H4 (cell line): ENCODE measurements around the gene TPSD1. TPM values are rescaled to one million over a fixed set of nuclear protein-coding genes. Genes with fewer than 3 reads are reported as not detected.
"Not testable (repeated sequence)": the region's sequence is repeated elsewhere in the genome, so short reads cannot be mapped to it uniquely, and the experiment has no call there.

ENCODE experiments used
- DNase-seq: peaks from one replicate; pipeline ENCODE4 v3.0.0-alpha.2; 2015; ENCODE audit warnings: low spot score
- total RNA-seq: library from RNA; depleted of rRNA; stranded (reverse); fragments of >200 nt; shearing (Covaris generic); gene quantifications from 2 replicates; pipeline ENCODE4 v1.2.3, GENCODE V29; 2014

TPSD1 gene
- total RNA-seq, 1 experiment from 2014 or later, result not detected

- DNase-seq, result no peak
These were observed 7.0 kb downstream of the TPSD1 start for GRCh38 chr16:1262846-1263221.

- no peak for DNase-seq
These were observed 7.9 kb downstream of the TPSD1 start for GRCh38 chr16:1263591-1264344.

DNA sequence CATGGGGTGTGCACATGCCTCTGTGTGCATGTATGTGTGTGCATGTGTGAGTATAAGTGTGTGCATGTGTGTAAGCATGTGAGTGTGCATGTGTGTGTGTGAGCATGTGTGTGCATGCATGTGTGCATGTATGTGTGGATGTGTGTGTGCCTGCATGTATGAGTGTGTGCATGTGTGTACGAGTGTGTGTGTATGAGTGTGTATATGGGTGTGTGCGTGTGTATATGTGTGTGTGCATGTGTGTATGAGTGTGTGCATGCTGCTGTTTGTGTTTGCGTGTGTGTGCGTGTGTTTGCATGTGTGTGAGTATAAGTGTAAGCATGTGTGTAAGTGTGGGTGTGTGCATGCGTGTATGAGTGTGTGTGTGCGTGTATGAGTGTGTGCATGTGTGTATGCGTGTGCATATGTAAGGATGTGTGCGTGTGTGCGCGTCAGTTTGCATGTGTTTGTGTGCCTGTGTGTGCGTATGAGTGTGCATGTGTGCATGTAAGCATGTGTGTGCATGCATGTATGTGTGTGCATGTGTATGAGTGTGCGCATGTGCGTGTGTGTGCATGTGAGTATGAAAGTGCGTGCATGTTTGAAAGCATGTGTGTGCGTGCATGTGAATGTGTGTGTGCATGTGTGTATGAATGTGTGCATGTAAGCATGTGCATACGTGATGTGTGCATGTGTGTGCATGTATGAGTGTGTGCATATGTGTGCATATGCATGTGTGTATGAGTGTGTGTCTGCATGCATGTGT lies 8.6 kb downstream of the TPSD1 start:
- DNase-seq, result no peak

GRCh38 chr16:1265090-1265630 lies 9.3 kb downstream of the TPSD1 start:
- no peak for DNase-seq

- DNase-seq, result no peak
These were observed 10.0 kb downstream of the TPSD1 start for GRCh38 chr16:1265826-1266225.

DNA sequence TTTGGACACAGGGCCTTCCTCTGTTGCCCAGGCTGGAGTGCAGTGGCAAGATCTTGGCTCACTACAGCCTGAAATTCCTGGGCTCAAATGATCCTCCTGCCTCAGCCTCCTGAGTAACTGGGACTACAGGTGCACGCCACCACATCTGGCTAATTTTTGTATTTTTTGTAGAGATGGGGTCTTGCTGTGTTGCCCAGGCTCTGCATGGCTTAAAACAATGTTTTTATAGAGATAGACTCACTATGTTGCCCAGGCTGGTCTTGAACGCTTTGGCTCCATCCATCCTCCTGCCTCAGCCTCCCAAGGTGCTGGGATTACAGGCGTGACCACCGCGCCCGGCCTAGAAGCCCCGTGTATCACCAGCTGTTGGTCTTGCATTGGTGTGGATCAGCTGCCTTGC lies 13.5 kb downstream of the TPSD1 start:
- DNase-seq, result not testable (repeated sequence)

GRCh38 chr16:1271380-1271723 lies 15.5 kb downstream of the TPSD1 start:
- no peak for DNase-seq

DNA sequence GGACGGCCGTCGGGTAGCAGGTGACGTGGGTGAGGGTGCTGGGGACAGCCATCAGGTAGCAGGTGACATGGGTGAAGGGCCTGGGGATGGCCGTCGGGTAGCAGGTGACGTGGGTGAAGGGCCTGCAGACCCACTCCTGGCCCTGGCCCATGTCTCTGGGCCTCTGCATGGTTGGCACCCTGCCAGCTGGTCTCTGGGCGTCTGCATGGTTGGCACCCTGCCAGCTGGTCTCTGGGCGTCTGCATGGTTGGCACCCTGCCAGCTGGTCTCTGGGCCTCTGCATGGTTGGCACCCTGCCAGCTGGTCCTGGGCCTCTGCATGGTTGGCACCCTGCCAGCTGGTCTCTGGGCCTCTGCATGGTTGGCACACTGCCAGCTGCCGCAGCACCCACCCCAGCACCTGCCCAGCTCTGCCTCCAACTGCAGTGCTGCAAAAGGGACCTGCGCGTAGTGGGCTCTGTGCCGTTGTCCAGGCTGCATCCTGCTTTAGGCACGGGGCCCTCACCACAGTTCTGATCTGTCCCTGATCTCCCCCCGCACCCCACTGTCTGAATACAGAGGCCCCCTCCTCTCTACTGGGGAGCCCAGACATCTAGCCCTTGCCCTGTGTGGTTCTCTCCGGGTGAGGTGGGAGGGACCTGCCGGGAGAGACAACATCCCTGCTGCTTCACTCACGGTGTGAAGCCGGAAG lies 16.0 kb downstream of the TPSD1 start:
- DNase-seq, result not testable (repeated sequence)

DNA sequence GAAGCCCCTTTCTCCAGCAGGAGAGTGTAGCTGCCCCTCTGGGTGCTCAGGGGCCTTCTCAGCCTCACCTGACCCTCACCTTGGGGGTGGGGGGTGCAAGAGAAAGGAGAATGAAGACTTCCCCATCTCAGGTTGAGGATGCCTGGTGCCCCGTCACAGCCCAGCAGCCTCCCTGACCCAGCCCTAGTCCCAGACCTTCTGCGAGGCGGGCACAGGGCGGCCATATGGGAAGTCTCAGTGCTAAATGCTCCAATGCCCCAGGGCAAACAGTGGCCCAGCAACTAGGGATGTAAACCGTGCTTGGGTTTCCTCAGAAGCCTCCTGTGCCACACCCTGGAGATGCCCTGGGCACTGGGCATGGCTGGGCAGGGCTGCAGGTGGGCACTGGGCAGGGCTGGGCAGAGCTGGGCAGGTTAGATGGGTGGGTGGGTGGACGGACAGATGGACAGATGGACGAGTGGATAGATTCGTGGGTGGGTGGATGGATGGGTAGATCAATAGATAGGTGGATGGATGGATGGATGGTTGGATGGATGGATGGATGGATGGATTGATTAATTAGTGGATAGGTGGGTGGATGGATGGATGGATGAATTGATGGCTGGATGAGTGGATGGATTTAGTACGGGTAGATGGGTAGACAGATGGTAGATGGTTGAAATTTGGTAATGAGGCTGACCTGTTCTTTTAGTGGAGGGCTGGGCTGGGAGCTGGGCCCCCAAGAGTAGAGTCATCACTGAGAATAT lies 16.8 kb downstream of the TPSD1 start:
- no peak for DNase-seq

DNA sequence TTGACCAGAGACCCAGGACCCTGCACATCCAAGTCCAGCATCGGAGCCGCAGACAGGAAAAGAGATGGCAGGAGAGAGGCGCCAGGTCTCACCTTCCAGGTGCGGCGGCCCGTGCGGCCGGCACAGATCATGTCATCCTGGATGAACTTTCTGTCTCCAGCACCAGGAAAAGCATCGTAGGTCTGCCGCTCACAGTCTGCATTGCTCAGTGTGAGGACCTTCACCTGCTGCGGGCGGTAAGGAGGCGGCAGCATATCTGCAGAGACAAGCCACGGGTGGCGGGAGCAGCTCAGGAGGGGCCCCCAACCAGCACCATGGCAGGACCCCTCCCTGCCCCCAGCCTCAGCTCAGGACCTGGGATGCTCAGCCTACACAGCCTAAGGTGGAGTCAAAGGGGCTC lies 17.9 kb downstream of the TPSD1 start:
- DNase-seq, result no peak

DNA sequence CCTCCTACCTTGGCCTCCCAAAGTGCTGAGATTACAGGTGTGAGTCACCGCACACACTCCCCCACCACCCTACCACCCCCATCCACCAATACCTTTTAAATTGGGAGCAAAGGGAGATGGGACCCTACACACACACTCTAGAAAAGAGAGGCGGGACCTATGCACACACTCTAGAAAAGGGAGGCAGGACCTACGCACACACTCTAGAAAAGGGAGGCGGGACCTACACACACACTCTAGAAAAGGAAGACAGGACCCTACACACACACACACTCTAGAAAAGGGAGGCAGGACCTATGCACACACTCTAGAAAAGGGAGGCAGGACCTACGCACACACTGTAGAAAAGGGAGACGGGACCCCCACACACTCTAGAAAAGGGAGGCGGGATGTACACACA lies 18.9 kb downstream of the TPSD1 start:
- DNase-seq, result no peak

- DNase-seq, result no peak
These were observed 20.1 kb downstream of the TPSD1 start for GRCh38 chr16:1275791-1276579.

GRCh38 chr16:1276580-1276878 lies 20.7 kb downstream of the TPSD1 start:
- no peak for DNase-seq

DNA sequence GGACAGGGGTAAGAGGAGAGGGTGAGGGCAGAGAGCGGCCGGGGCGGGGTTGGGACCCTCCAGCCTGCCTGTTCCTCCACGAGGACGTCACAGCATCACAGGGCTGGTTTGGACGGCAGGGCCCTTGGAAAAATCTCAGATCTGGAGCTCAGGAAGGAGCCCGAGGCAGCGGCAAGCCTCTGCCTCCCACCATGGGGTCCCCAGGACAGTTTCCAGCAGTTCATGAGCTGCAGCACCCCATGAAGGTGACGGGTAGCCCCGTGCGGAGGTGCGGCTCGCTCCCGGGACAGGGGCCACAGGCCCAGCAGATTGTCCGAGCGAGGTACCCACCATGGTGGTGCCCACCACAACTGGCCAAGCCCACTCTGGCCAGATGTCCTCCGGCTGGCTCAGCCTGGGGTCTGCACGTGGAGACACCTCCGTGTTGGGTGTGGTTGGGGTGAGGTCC lies 21.3 kb downstream of the TPSD1 start:
- DNase-seq, result no peak

GRCh38 chr16:1277617-1278282 lies 21.9 kb downstream of the TPSD1 start:
- no peak for DNase-seq

GRCh38 chr16:1278477-1278876 lies 22.6 kb downstream of the TPSD1 start:
- DNase-seq, result no peak

DNA sequence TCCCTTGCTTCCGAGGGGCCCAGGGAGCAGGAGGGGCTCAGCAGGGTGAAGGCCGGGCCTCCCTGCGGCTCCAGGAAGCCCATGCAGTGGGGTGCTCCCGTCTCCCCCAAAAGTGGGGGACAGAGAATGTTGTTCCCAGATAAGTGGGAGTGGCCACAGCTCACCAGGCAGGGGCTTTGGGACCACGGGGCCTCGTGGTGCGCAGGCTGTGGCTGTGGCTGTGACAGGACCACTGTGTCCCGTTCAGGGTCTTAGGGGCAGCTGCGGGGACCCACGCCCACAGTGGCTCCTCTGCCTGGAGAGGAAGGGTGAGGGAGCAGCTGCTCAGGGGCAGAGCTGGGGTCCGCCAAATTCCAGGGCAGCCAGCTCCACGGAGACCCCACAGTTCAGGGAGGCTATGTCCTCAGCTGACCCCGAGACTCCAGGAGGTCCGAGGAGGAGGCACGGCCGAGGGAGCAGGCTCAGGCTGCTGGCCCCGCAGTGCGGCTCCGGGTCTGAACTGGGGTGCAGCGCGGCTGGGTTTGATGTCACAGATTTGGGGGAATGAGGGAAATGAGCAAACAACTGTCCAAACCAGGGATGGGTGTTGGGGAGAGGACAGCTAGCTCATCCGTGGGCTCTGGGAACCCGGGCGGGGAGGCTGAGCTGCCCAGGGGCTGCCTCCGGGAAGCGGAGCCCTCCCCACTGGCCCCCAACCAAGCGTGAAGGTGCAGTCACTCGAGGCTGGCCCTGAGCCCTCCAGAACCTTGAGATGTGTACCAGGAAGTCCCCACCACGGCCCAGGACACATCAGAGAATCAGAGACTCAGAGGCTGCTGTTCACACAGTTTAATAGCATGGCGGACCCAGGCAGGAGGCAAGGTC lies 23.4 kb downstream of the TPSD1 start:
- no peak for DNase-seq

- no peak for DNase-seq
These were observed 24.2 kb downstream of the TPSD1 start for GRCh38 chr16:1279945-1280589.

GRCh38 chr16:1280783-1281182 lies 24.9 kb downstream of the TPSD1 start:
- no peak for DNase-seq
